Right lobe of liver (tissue), 6 donors: ENCODE data around the gene PIGW. TPM values are rescaled to one million over a fixed set of nuclear protein-coding genes. Genes with fewer than 3 reads are reported as not detected.

Source experiments
- ATAC-seq, 4 donors: fragments of 200-7000 bp; cut with Tn5 transposase; one replicate each; pipeline ENCODE4 v1.9.1; 2020; ENCODE audit warnings: mild to moderate bottlenecking in 4 of 4, moderate library complexity in 4 of 4
- DNase-seq, 3 donors: peaks; one replicate each; pipeline ENCODE4 v3.0.0-alpha.2; 2020
- H3K27ac ChIP-seq, 3 donors: fragments of 200-600 bp; one replicate each; pipeline ENCODE4 v1.8.0; 2022
- H3K27me3 ChIP-seq, 2 donors: fragments of 200-600 bp; one replicate each; pipeline ENCODE4 v1.8.0; 2022
- H3K36me3 ChIP-seq, 4 donors: fragments of 200-600 bp; sonication (generic) in 1 of 4; one replicate each; pipeline versions ENCODE4 v1.5.1 to v1.8.0; 2017 to 2022; ENCODE audit warnings: control low read depth in 1 of 4
- H3K4me1 ChIP-seq, 4 donors: fragments of 200-600 bp; sonication (generic) in 1 of 4; one replicate each; pipeline versions ENCODE4 v1.5.1 to v1.8.0; 2017 to 2022; ENCODE audit warnings: control low read depth in 1 of 4
- H3K4me3 ChIP-seq, 3 donors: fragments of 200-600 bp; one replicate each; pipeline ENCODE4 v1.8.0; 2022
- H3K9me3 ChIP-seq, 4 donors: fragments of 200-600 bp; sonication (generic) in 1 of 4; one replicate each; pipeline versions ENCODE4 v1.5.1 to v1.8.0; 2017 to 2022; ENCODE audit warnings: control low read depth in 1 of 4
- CTCF ChIP-seq, 4 donors: fragments of 200-600 bp in 3 of 4; fragments of 450-650 bp in 1 of 4; IDR thresholded peaks; one replicate each; pipeline versions ENCODE4 v1.5.1 to v1.8.0; 2016 to 2022; ENCODE audit warnings: antibody characterized with exemption in 4 of 4, mild to moderate bottlenecking in 2 of 4
- POLR2A ChIP-seq: fragments of 450-650 bp; IDR thresholded peaks from one replicate; pipeline ENCODE4 v1.6.1; 2017; ENCODE audit warnings: antibody characterized with exemption, mild to moderate bottlenecking
- WGBS: methylation state at CpG from one replicate; pipeline ENCODE4 v1.1.6; 2018; ENCODE audit warnings: low coverage, low lambda C conversion rate; ENCODE audit not compliant: insufficient coverage; ENCODE audit errors: missing lambda C conversion rate; 5-methylcytosine and 5-hydroxymethylcytosine counted together
- intact Hi-C, 2 donors: fragments of 100-400 bp; cut with DNase I; formaldehyde crosslinking; loops; one replicate each; pipeline versions ENCODE4 v1.11.2 to v1.14.1; 2022
- total RNA-seq, 6 experiments: library from RNA; depleted of rRNA in 2 of 6; stranded (reverse); fragments of >200 nt in 2 of 6; fragmentation: NEBNext Ultra II Directional in 3 of 6; extraction: Animal tissue kit (Norgen Biotek cat#: 25700) in 3 of 6; gene quantifications; one replicate each; pipeline versions ENCODE4 v1.1.0 to v1.2.4, GENCODE V29; 2016 to 2023
- donor health status: DM: no; HTN: yes; CAD: no.
- donor health status: DM: no; HTN: no; CAD: no.
- donor health status: DM: no; HTN: no; CAD: no.
- donor health status: DM: no; HTN: yes; CAD: no.
- donor health status: DM: no; HTN: yes; CAD: no.

PIGW gene
- total RNA-seq, 6 experiments from 2014 or later: 3.0 to 6.1 (median 4.1) TPM

- Histone ChIP-seq H3K9me3 (no peaks in the 10 kb centered on the region), H3K36me3 (peaks cover 0 to 15% (median 2%) of the 10 kb centered on the region in 4 donors), H3K27me3 (no peaks in the 10 kb centered on the region), H3K4me3 (peak overlapping the region; percentile 64 to 95 (median 66)), H3K4me1 (peaks cover 0 to 7% (median 2%) of the 10 kb centered on the region in 4 donors), H3K27ac (peak overlapping the region; percentile 77 to 83 (median 81))
- TF ChIP-seq POLR2A (no peak), CTCF (IDR thresholded peaks at IDR 0.05) (no peak)
- no peak for DNase-seq
- ATAC-seq: no peak
- WGBS: 9% methylated on average over 14 of the region's 15 CpGs
- intact Hi-C loops: loop anchor here in 1 of 2 donors (10.0 kb wide), 1 partner anchor 59 kb away; the partner anchor contains the start of gene DHRS11
These were observed 888 bp downstream of the PIGW start for GRCh38 chr17:36535669-36536081.

- peaks cover 0 to 4% (median 0%) of the 10 kb centered on the region in 4 donors for H3K36me3 ChIP-seq
- TF ChIP-seq CTCF (IDR thresholded peaks at IDR 0.05) (no peak), POLR2A (no peak)
- no peaks in the 10 kb centered on the region for H3K9me3 ChIP-seq
- WGBS: no CpG with 5 or more reads among the region's 3 CpGs
- H3K27me3 ChIP-seq: no peaks in the 10 kb centered on the region
- H3K4me1 ChIP-seq: peaks cover 0 to 6% (median 2%) of the 10 kb centered on the region in 4 donors
- no peak overlapping the region for H3K4me3 ChIP-seq
- no peak for DNase-seq
- ATAC-seq: no peak
- intact Hi-C loops: loop anchor here in 1 of 2 donors (10.0 kb wide), 1 partner anchor 54 kb away; the partner anchor contains the start of gene DHRS11
- no peak overlapping the region for H3K27ac ChIP-seq
These were observed 5.9 kb downstream of the PIGW start for GRCh38 chr17:36540696-36541095.

- TF ChIP-seq CTCF (IDR thresholded peaks at IDR 0.05) (no peak), POLR2A (no peak)
- H3K4me1 ChIP-seq: peaks cover 0 to 22% (median 10%) of the 10 kb centered on the region in 4 donors
- ATAC-seq: no peak
- no peak for DNase-seq
- H3K27ac ChIP-seq: no peak overlapping the region
- H3K27me3 ChIP-seq: no peaks in the 10 kb centered on the region
- WGBS: 93% methylated on average over 14 of the region's 15 CpGs
- no peaks in the 10 kb centered on the region for H3K36me3 ChIP-seq
- intact Hi-C loops: loop anchor here in 1 of 2 donors (10.0 kb wide), 1 partner anchor 52 kb away; the partner anchor contains the start of gene DHRS11
- no peak overlapping the region for H3K4me3 ChIP-seq
- H3K9me3 ChIP-seq: no peaks in the 10 kb centered on the region
These were observed 8.0 kb downstream of the PIGW start for GRCh38 chr17:36542755-36543154.

- Histone ChIP-seq H3K27ac (peak overlapping the region; percentile 92 to 98 (median 98)), H3K4me3 (peak overlapping the region; percentile 92 to 98 (median 94)), H3K36me3 (no peaks in the 10 kb centered on the region), H3K9me3 (no peaks in the 10 kb centered on the region), H3K4me1 (peaks cover 0 to 34% (median 11%) of the 10 kb centered on the region in 4 donors), H3K27me3 (no peaks in the 10 kb centered on the region)
- ATAC-seq: peak in 3 of 4 donors; percentile 1 to 4 (median 4)
- TF ChIP-seq CTCF (IDR thresholded peaks at IDR 0.05) (no peak), POLR2A (no peak)
- 0% methylated on average over 9 of the region's 10 CpGs for WGBS
- peak; percentile 41 to 61 (median 57) for DNase-seq
- intact Hi-C loops: loop anchor here in 1 of 2 donors (10.0 kb wide), 1 partner anchor 51 kb away; the partner anchor contains the start of gene DHRS11
These were observed 9.2 kb downstream of the PIGW start for GRCh38 chr17:36544044-36544306.
